HEK293 (cell line): ENCODE results near the gene ZNF865.

Source experiments
- BCL11A ChIP-seq: fragments of 450-650 bp; formaldehyde crosslinking; IDR thresholded peaks from 2 replicates; pipeline ENCODE4 v1.5.1; 2016; ENCODE audit warnings: low read depth, missing biosample characterization, missing genetic modification characterization
- KLF8 ChIP-seq: fragments of 450-650 bp; formaldehyde crosslinking; IDR thresholded peaks from 2 replicates; pipeline ENCODE4 v1.5.1; 2016; ENCODE audit warnings: missing biosample characterization, missing genetic modification characterization
- ZBTB48 ChIP-seq: fragments of 450-650 bp; formaldehyde crosslinking; IDR thresholded peaks from 2 replicates; pipeline ENCODE4 v1.5.1; 2016; ENCODE audit warnings: missing biosample characterization, missing genetic modification characterization
- ZFP37 ChIP-seq: fragments of 450-650 bp; formaldehyde crosslinking; IDR thresholded peaks from 2 replicates; pipeline ENCODE4 v1.5.1; 2016; ENCODE audit warnings: missing biosample characterization, missing genetic modification characterization
- ZNF10 ChIP-seq: fragments of 450-650 bp; formaldehyde crosslinking; IDR thresholded peaks from 2 replicates; pipeline ENCODE4 v1.5.1; 2017; ENCODE audit warnings: missing biosample characterization, missing genetic modification characterization
- ZNF184 ChIP-seq: fragments of 450-650 bp; IDR thresholded peaks from 2 replicates; pipeline ENCODE4 v1.5.1; 2018; ENCODE audit warnings: missing biosample characterization, mild to moderate bottlenecking, missing genetic modification characterization
- ZNF211 ChIP-seq: fragments of 450-650 bp; formaldehyde crosslinking; IDR thresholded peaks from 2 replicates; pipeline ENCODE4 v1.5.1; 2016; ENCODE audit warnings: low read depth, missing biosample characterization, missing genetic modification characterization
- ZNF223 ChIP-seq: fragments of 450-650 bp; formaldehyde crosslinking; IDR thresholded peaks from 2 replicates; pipeline ENCODE4 v1.5.1; 2016; ENCODE audit warnings: missing biosample characterization, missing genetic modification characterization
- ZNF394 ChIP-seq: fragments of 450-650 bp; formaldehyde crosslinking; IDR thresholded peaks from 2 replicates; pipeline ENCODE4 v1.5.1; 2016; ENCODE audit warnings: missing biosample characterization, missing genetic modification characterization, mild to moderate bottlenecking, moderate library complexity, borderline replicate concordance
- ZNF501 ChIP-seq: fragments of 450-650 bp; formaldehyde crosslinking; IDR thresholded peaks from 2 replicates; pipeline ENCODE4 v1.5.1; 2016; ENCODE audit warnings: missing biosample characterization, missing genetic modification characterization
- ZNF544 ChIP-seq: fragments of 450-650 bp; formaldehyde crosslinking; IDR thresholded peaks from 2 replicates; pipeline ENCODE4 v1.5.0; 2017; ENCODE audit warnings: missing biosample characterization, missing genetic modification characterization
- ZNF626 ChIP-seq: fragments of 450-650 bp; sonication (Bioruptor Pico); formaldehyde crosslinking; IDR thresholded peaks from 2 replicates; pipeline ENCODE4 v1.5.1; 2018; ENCODE audit warnings: missing biosample characterization, missing genetic modification characterization, inconsistent platforms
- ZNF670 ChIP-seq: fragments of 450-650 bp; formaldehyde crosslinking; IDR thresholded peaks from 2 replicates; pipeline ENCODE4 v1.5.1; 2016; ENCODE audit warnings: missing biosample characterization, missing genetic modification characterization, low read depth
- ZNF707 ChIP-seq: fragments of 450-650 bp; formaldehyde crosslinking; IDR thresholded peaks from 2 replicates; pipeline ENCODE4 v1.5.1; 2016; ENCODE audit warnings: missing biosample characterization, missing genetic modification characterization
- TF ChIP-seq, protein P1 (sequence below): fragments of 450-650 bp; formaldehyde crosslinking; IDR thresholded peaks from 2 replicates; pipeline ENCODE4 v1.5.1; 2016; ENCODE audit warnings: missing biosample characterization, missing genetic modification characterization, borderline replicate concordance
- TF ChIP-seq, protein P2 (sequence below): fragments of 450-650 bp; formaldehyde crosslinking; IDR thresholded peaks from 2 replicates; pipeline ENCODE4 v1.5.1; 2016; ENCODE audit warnings: missing biosample characterization, missing genetic modification characterization
- TF ChIP-seq, protein P3 (sequence below): fragments of 450-650 bp; formaldehyde crosslinking; IDR thresholded peaks from 2 replicates; pipeline ENCODE4 v1.5.1; 2016; ENCODE audit warnings: missing biosample characterization, missing genetic modification characterization
- TF ChIP-seq, protein P4 (sequence below): fragments of 450-650 bp; formaldehyde crosslinking; IDR thresholded peaks from 2 replicates; pipeline ENCODE4 v1.5.1; 2017; ENCODE audit warnings: missing biosample characterization, mild to moderate bottlenecking, missing genetic modification characterization, moderate library complexity
- TF ChIP-seq, protein P5 (sequence below): fragments of 450-650 bp; formaldehyde crosslinking; IDR thresholded peaks from 2 replicates; pipeline ENCODE4 v1.5.1; 2016; ENCODE audit warnings: missing biosample characterization, missing genetic modification characterization
- TF ChIP-seq, protein P6 (sequence below): IDR thresholded peaks from 2 replicates; pipeline ENCODE4 v1.6.1; 2011; ENCODE audit warnings: mild to moderate bottlenecking, low read depth, low read length, borderline replicate concordance
- TF ChIP-seq, protein P7 (sequence below): fragments of 450-650 bp; formaldehyde crosslinking; IDR thresholded peaks from 2 replicates; pipeline ENCODE4 v1.5.1; 2016; ENCODE audit warnings: missing biosample characterization, missing genetic modification characterization

The ZNF865 gene

DNA sequence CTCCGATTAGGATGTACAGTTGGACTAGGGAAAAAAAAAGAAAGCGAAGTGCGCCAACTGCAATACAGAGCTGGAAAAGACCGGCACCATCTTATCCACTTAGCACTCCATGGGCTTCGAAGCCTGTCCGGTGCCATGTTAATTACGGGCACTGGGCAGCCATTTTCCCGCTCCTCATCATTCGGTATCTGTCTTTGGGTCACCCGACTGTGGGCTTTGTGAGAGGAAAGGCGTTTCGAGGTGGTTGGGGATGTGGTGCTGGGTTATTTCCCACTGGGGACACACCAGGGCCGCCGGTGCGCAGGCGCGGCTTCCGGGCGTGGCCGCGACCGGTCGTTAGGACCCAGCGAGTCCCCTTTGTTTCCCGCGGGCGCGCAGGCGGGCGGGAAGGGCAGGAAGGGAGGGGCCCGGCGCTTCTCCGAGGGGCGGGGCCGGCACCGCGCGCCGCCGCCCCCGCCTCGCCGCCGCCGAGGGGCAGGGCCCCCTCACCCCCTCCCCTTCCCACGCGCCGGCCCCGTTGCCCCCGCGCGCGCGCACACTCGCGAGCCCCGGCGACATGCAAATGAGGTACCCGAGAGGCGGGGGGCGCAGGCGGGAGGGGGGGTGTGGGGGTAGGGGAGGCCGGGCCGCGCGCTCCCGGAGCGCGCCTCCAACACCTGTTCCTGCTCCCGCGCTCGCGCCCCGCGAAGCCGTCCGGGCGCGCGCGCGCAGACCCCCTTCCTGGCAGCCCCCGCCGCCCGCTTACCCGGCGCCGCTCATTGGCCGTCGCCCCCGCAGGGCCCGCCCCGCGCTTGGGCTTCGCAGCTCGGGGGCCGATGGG is 5.4 kb upstream of the ZNF865 start, which contains the start of gene ZNF524 (continued):
- TF ChIP-seq, protein P1, sequence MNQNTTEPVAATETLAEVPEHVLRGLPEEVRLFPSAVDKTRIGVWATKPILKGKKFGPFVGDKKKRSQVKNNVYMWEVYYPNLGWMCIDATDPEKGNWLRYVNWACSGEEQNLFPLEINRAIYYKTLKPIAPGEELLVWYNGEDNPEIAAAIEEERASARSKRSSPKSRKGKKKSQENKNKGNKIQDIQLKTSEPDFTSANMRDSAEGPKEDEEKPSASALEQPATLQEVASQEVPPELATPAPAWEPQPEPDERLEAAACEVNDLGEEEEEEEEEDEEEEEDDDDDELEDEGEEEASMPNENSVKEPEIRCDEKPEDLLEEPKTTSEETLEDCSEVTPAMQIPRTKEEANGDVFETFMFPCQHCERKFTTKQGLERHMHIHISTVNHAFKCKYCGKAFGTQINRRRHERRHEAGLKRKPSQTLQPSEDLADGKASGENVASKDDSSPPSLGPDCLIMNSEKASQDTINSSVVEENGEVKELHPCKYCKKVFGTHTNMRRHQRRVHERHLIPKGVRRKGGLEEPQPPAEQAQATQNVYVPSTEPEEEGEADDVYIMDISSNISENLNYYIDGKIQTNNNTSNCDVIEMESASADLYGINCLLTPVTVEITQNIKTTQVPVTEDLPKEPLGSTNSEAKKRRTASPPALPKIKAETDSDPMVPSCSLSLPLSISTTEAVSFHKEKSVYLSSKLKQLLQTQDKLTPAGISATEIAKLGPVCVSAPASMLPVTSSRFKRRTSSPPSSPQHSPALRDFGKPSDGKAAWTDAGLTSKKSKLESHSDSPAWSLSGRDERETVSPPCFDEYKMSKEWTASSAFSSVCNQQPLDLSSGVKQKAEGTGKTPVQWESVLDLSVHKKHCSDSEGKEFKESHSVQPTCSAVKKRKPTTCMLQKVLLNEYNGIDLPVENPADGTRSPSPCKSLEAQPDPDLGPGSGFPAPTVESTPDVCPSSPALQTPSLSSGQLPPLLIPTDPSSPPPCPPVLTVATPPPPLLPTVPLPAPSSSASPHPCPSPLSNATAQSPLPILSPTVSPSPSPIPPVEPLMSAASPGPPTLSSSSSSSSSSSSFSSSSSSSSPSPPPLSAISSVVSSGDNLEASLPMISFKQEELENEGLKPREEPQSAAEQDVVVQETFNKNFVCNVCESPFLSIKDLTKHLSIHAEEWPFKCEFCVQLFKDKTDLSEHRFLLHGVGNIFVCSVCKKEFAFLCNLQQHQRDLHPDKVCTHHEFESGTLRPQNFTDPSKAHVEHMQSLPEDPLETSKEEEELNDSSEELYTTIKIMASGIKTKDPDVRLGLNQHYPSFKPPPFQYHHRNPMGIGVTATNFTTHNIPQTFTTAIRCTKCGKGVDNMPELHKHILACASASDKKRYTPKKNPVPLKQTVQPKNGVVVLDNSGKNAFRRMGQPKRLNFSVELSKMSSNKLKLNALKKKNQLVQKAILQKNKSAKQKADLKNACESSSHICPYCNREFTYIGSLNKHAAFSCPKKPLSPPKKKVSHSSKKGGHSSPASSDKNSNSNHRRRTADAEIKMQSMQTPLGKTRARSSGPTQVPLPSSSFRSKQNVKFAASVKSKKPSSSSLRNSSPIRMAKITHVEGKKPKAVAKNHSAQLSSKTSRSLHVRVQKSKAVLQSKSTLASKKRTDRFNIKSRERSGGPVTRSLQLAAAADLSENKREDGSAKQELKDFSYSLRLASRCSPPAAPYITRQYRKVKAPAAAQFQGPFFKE (tag by site-specific recombination) = no peak
- 0 out of 2 replicates have a peak, but pooled peaks have one; percentile 37 for TF ChIP-seq ZNF223 (tag by site-specific recombination)
- TF ChIP-seq ZNF544 (tag by site-specific recombination) = no peak
- TF ChIP-seq ZNF211 (tag by site-specific recombination) = no peak
- TF ChIP-seq KLF8 (tag by site-specific recombination) = peak; percentile 99
- no peak; the same call in 1 of the 2 replicates for TF ChIP-seq ZNF501 (tag by site-specific recombination)
- TF ChIP-seq, protein P2, sequence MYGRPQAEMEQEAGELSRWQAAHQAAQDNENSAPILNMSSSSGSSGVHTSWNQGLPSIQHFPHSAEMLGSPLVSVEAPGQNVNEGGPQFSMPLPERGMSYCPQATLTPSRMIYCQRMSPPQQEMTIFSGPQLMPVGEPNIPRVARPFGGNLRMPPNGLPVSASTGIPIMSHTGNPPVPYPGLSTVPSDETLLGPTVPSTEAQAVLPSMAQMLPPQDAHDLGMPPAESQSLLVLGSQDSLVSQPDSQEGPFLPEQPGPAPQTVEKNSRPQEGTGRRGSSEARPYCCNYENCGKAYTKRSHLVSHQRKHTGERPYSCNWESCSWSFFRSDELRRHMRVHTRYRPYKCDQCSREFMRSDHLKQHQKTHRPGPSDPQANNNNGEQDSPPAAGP (tag by site-specific recombination) = peak; percentile 71
- TF ChIP-seq ZFP37 (tag by site-specific recombination) = peak; percentile 24; the same call in 1 of the 2 replicates
- no peak; the same call in 1 of the 2 replicates for TF ChIP-seq ZNF10 (tag by site-specific recombination)
- TF ChIP-seq, protein P3, sequence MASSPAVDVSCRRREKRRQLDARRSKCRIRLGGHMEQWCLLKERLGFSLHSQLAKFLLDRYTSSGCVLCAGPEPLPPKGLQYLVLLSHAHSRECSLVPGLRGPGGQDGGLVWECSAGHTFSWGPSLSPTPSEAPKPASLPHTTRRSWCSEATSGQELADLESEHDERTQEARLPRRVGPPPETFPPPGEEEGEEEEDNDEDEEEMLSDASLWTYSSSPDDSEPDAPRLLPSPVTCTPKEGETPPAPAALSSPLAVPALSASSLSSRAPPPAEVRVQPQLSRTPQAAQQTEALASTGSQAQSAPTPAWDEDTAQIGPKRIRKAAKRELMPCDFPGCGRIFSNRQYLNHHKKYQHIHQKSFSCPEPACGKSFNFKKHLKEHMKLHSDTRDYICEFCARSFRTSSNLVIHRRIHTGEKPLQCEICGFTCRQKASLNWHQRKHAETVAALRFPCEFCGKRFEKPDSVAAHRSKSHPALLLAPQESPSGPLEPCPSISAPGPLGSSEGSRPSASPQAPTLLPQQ (tag by site-specific recombination) = peak; percentile 89
- TF ChIP-seq, protein P4, sequence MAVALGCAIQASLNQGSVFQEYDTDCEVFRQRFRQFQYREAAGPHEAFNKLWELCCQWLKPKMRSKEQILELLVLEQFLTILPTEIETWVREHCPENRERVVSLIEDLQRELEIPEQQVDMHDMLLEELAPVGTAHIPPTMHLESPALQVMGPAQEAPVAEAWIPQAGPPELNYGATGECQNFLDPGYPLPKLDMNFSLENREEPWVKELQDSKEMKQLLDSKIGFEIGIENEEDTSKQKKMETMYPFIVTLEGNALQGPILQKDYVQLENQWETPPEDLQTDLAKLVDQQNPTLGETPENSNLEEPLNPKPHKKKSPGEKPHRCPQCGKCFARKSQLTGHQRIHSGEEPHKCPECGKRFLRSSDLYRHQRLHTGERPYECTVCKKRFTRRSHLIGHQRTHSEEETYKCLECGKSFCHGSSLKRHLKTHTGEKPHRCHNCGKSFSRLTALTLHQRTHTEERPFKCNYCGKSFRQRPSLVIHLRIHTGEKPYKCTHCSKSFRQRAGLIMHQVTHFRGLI (tag by site-specific recombination) = 0 out of 2 replicates have a peak, but pooled peaks have one; percentile 31
- TF ChIP-seq, protein P5, sequence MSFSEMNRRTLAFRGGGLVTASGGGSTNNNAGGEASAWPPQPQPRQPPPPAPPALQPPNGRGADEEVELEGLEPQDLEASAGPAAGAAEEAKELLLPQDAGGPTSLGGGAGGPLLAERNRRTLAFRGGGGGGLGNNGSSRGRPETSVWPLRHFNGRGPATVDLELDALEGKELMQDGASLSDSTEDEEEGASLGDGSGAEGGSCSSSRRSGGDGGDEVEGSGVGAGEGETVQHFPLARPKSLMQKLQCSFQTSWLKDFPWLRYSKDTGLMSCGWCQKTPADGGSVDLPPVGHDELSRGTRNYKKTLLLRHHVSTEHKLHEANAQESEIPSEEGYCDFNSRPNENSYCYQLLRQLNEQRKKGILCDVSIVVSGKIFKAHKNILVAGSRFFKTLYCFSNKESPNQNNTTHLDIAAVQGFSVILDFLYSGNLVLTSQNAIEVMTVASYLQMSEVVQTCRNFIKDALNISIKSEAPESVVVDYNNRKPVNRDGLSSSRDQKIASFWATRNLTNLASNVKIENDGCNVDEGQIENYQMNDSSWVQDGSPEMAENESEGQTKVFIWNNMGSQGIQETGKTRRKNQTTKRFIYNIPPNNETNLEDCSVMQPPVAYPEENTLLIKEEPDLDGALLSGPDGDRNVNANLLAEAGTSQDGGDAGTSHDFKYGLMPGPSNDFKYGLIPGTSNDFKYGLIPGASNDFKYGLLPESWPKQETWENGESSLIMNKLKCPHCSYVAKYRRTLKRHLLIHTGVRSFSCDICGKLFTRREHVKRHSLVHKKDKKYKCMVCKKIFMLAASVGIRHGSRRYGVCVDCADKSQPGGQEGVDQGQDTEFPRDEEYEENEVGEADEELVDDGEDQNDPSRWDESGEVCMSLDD (tag by site-specific recombination) = 0 out of 2 replicates have a peak, but pooled peaks have one; percentile 4
- no peak for TF ChIP-seq ZNF670 (tag by site-specific recombination)
- TF ChIP-seq, protein P6, sequence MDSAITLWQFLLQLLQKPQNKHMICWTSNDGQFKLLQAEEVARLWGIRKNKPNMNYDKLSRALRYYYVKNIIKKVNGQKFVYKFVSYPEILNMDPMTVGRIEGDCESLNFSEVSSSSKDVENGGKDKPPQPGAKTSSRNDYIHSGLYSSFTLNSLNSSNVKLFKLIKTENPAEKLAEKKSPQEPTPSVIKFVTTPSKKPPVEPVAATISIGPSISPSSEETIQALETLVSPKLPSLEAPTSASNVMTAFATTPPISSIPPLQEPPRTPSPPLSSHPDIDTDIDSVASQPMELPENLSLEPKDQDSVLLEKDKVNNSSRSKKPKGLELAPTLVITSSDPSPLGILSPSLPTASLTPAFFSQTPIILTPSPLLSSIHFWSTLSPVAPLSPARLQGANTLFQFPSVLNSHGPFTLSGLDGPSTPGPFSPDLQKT = no peak
- TF ChIP-seq ZNF394 (tag by site-specific recombination) = peak; percentile 9
- no peak for TF ChIP-seq ZBTB48 (tag by site-specific recombination)
- no peak for TF ChIP-seq ZNF707 (tag by site-specific recombination)
- TF ChIP-seq, protein P7, sequence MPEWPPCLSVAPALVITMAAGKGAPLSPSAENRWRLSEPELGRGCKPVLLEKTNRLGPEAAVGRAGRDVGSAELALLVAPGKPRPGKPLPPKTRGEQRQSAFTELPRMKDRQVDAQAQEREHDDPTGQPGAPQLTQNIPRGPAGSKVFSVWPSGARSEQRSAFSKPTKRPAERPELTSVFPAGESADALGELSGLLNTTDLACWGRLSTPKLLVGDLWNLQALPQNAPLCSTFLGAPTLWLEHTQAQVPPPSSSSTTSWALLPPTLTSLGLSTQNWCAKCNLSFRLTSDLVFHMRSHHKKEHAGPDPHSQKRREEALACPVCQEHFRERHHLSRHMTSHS (tag by site-specific recombination) = no peak
- TF ChIP-seq ZNF626 (tag by site-specific recombination) = no peak
- TF ChIP-seq BCL11A = no peak
- TF ChIP-seq ZNF184 = no peak
